ENCODE results near the gene RANBP3. TPM values are rescaled to one million over a fixed set of nuclear protein-coding genes. Genes with fewer than 3 reads are reported as not detected.

The RANBP3 gene
- total RNA-seq, 2 donors from 2014 or later = 52.1 to 62.7 TPM

DNA sequence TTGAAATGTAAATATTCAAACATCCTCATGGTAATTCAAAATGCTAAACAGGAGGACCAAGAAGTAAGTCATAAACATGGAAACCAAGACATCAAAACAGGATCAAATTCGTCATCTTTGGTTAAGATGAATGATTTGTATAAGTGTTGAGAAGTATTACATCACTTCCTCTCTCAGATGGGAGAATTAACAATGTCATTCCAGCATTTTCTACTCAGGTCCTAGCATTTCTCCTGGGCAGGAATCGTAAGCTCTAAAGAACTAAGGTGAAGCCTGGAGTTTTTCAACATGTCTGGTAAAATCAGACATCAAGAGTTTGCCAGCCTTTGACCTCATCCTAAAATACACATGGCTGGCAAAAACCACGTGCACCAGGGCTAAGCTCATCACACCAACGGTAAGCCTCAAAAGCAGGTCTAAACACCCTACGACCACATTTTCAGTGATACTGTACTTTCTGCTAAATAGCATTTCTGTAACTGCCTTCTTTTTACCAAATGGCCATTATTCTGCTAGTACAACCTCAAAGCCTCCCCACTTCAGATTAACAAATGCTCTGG lies 24.8 kb downstream of the RANBP3 start:
- intact Hi-C loops (cut with DNase I) = no loop called here
- peaks cover 17% of the 10 kb centered on the region for H3K4me1 ChIP-seq
- H3K27me3 ChIP-seq = no peaks in the 10 kb centered on the region
- no peak overlapping the region for H3K4me3 ChIP-seq
- TF ChIP-seq, protein P1, sequence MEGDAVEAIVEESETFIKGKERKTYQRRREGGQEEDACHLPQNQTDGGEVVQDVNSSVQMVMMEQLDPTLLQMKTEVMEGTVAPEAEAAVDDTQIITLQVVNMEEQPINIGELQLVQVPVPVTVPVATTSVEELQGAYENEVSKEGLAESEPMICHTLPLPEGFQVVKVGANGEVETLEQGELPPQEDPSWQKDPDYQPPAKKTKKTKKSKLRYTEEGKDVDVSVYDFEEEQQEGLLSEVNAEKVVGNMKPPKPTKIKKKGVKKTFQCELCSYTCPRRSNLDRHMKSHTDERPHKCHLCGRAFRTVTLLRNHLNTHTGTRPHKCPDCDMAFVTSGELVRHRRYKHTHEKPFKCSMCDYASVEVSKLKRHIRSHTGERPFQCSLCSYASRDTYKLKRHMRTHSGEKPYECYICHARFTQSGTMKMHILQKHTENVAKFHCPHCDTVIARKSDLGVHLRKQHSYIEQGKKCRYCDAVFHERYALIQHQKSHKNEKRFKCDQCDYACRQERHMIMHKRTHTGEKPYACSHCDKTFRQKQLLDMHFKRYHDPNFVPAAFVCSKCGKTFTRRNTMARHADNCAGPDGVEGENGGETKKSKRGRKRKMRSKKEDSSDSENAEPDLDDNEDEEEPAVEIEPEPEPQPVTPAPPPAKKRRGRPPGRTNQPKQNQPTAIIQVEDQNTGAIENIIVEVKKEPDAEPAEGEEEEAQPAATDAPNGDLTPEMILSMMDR (IDR thresholded peaks at IDR 0.05) = no peak
- H3K27ac ChIP-seq = no peak overlapping the region
- H3K9ac ChIP-seq (ENCODE audit: low read depth in 2 of 2, low read length in 2 of 2) = peak overlapping the region in 1 of 2 donors; percentile 21
- H3K9me3 ChIP-seq = no peaks in the 10 kb centered on the region
- no peaks in the 10 kb centered on the region for H3K36me3 ChIP-seq
- no peak for DNase-seq

DNA sequence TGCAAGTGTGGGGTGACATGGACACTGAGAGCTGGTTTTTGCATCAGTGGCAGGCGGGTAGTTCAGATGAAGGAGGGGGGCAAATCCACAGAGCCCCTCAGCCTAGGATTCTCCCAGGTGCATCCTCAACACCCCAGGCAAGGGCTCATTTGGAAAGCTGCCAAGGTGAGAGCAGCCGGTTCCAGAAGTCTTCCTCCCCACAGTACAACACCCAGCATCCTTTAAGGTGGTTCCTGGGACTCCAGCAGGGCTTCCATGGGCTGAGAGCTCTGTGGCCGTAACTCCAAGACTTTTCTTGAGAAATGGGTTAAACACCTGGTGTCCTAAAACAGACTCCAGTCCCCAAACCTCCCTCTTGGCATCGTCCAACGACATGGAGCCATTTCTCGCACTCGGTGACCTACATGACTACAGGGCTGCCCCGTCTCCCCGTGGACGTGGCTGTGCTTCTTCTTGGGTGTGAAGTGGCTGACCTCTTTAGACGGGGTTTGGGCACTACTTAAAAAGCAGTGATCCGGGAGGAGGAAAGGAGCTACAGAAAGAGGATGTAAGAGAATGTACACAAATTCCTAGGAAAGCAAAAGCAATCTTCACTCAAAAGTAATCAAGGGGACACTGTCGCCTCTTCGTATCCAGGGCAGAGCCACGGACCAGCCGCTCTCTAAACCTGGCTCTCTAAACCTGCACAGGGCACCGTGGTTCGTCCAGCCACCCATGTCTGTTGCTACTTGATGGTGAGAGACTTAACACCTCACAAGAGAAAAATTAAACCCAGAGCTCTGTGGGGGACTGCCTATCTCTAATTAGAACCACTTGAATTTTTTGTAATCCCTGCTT lies 25.5 kb downstream of the RANBP3 start:
- TF ChIP-seq, protein P1 (IDR thresholded peaks at IDR 0.05) = no peak
- Histone ChIP-seq H3K27me3 (no peaks in the 10 kb centered on the region), H3K4me1 (peaks cover 17% of the 10 kb centered on the region), H3K27ac (no peak overlapping the region), H3K4me3 (no peak overlapping the region), H3K36me3 (no peaks in the 10 kb centered on the region), H3K9ac (ENCODE audit: low read depth in 2 of 2, low read length in 2 of 2) (no peak overlapping the region), H3K9me3 (no peaks in the 10 kb centered on the region)
- DNase-seq = no peak
- intact Hi-C loops (cut with DNase I) = no loop called here

DNA sequence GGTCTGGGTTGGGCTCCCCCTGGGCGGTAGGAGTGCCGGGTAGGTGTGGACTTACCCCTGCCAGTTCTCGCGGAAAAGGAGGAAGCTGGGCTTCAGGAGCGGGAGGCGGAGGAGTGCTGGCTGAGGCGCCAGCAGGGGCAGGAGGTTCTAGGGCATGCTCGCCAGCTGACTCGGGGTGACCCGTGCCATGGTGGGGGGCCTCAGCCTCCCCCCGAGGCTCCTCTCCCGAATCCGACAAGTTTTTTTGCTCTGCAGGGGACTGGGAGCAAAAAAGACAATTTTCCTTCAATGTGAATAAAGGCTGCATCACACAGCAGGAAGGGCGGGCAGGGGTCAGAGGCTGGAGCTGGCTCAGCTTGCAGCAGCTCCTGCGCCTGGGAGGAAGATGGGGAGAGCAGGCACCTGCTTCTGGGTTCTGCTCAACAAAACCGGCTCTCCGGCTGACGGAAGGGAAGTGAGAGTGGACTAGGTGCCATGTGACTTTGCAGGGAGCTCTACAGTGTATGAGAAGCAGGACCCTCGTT lies 26.5 kb downstream of the RANBP3 start:
- TF ChIP-seq, protein P1 (IDR thresholded peaks at IDR 0.05) = no peak
- Histone ChIP-seq H3K36me3 (no peaks in the 10 kb centered on the region), H3K27me3 (no peaks in the 10 kb centered on the region), H3K9ac (ENCODE audit: low read depth in 2 of 2, low read length in 2 of 2) (peak overlapping the region in 1 of 2 donors; percentile 4), H3K4me3 (no peak overlapping the region), H3K4me1 (peaks cover 17% of the 10 kb centered on the region), H3K27ac (no peak overlapping the region), H3K9me3 (no peaks in the 10 kb centered on the region)
- no peak for DNase-seq
- intact Hi-C loops (cut with DNase I) = no loop called here

DNA sequence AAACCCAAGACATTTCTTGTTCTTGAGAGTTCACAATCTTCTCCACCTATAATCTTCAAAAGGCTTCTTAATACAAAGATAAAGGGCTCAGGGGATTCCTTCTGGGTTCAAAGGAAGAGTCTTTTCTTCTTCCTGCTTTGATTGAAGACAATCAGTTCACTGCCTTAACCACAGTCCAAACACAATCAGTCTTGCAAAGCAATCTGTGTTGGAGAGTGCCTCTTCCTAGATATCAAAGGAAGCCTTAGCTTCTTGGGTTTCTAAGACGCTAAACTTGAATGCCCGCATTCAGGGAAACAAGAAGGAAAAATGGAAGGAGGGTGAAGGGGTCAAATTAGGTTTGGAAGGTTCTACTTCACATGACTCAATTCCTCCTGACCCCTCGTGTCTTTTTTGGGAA lies 27.2 kb downstream of the RANBP3 start:
- DNase-seq = no peak
- Histone ChIP-seq H3K9me3 (no peaks in the 10 kb centered on the region), H3K9ac (ENCODE audit: low read depth in 2 of 2, low read length in 2 of 2) (no peak overlapping the region), H3K4me3 (no peak overlapping the region), H3K27ac (no peak overlapping the region), H3K27me3 (no peaks in the 10 kb centered on the region), H3K36me3 (no peaks in the 10 kb centered on the region), H3K4me1 (peaks cover 17% of the 10 kb centered on the region)
- intact Hi-C loops (cut with DNase I) = no loop called here
- TF ChIP-seq, protein P1 (IDR thresholded peaks at IDR 0.05) = no peak

DNA sequence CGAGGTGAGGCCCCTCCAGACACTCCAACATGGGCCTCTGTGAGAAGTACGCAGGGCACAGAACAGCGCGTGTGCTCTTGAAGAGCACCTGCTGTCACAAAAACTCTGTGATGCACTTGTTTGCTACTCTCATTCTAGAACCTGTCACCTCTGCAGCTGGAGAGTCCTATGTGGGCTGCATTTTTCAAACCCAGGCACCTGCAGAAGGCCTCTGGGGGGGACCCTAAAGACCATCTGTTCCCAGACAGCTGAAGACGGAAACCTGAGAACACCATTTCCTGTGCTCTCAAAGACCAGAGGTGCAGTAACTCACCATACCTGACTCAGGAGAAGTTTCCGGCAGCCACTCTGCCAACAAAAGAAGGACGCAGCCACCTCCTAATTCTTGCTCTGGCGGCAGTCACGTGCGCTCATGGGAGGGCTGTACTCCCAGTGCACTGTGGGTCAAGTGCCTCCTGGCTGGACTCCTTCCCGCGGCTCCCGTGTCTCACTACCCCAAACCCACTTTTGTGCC lies 28.1 kb downstream of the RANBP3 start:
- Histone ChIP-seq H3K27ac (peak overlapping the region; percentile 34), H3K9ac (ENCODE audit: low read depth in 2 of 2, low read length in 2 of 2) (no peak overlapping the region), H3K9me3 (no peaks in the 10 kb centered on the region), H3K27me3 (no peaks in the 10 kb centered on the region), H3K4me3 (no peak overlapping the region), H3K36me3 (no peaks in the 10 kb centered on the region), H3K4me1 (peaks cover 11% of the 10 kb centered on the region)
- intact Hi-C loops (cut with DNase I) = no loop called here
- no peak for DNase-seq
- TF ChIP-seq, protein P1 (IDR thresholded peaks at IDR 0.05) = no peak
